K562 (cell line): ENCODE results near the gene ZMAT3. TPM values are rescaled to one million over a fixed set of nuclear protein-coding genes. Genes with fewer than 3 reads are reported as not detected.

ENCODE experiments used
- ATAC-seq: fragments of 200-7000 bp; cut with Tn5 transposase; 3 replicates; pipeline ENCODE4 v1.9.1; 2020; ENCODE audit warnings: moderate library complexity
- BruUV-seq: library from RNA; stranded (reverse); fragments of 400-500 nt; replicated peaks from 2 replicates; lab custom pipeline; 2021; lab: Mats Ljungman, UMichigan
- CTCF ChIA-PET: fragments of 300-600 bp; formaldehyde crosslinking; extraction: SDS; loops from one replicate; lab custom pipeline; 2021; ENCODE audit warnings: low intra/inter-chr PET ratio; lab: Yijun Ruan, JAX
- POLR2A ChIA-PET: fragments of 300-600, 350-650 bp; sonication (Branson Sonifier 250); formaldehyde crosslinking; extraction: SDS; loops from one replicate; lab custom pipeline; 2021; ENCODE audit warnings: antibody characterized with exemption, inconsistent platforms; lab: Yijun Ruan, JAX
- DNase-seq, 4 experiments: peaks; one replicate each; pipeline versions ENCODE4 v3.0.0 to v3.0.0-alpha.2; 2011 to 2018; ENCODE audit warnings: low spot score in 3 of 4, mixed read lengths in 3 of 4; ENCODE audit errors: extremely low read depth in 1 of 4
- FAIRE-seq: peaks from 2 replicates; lab custom pipeline; 2011; peaks lifted over from hg19 to GRCh38; lab: Jason Lieb, UNC
- H2AFZ ChIP-seq: 2 replicates; pipeline ENCODE4 v1.6.0; 2011; ENCODE audit warnings: low read depth, low read length, control low read depth, inconsistent platforms
- H3K27ac ChIP-seq: fragments of 200-600 bp; 3 replicates; pipeline ENCODE4 v1.8.0; 2011; ENCODE audit warnings: low read depth, mild to moderate bottlenecking, control low read depth, inconsistent platforms, low read length, moderate library complexity, mixed read lengths; ENCODE audit errors: extremely low read depth
- H3K27me3 ChIP-seq, 2 experiments: fragments of 300-600 bp in 1 of 2; 2 replicates in 1 of 2; 3 replicates in 1 of 2; pipeline versions ENCODE4 v1.6.0 to v1.8.0; 2011; ENCODE audit warnings: inconsistent platforms in 2 of 2, low read length in 2 of 2, mild to moderate bottlenecking in 1 of 2, mixed read lengths in 1 of 2, moderate library complexity in 1 of 2; ENCODE audit not compliant: control insufficient read depth in 2 of 2, insufficient read depth in 2 of 2
- H3K36me3 ChIP-seq: fragments of 300-600 bp; 3 replicates; pipeline ENCODE4 v1.8.0; 2011; ENCODE audit warnings: mild to moderate bottlenecking, low read length, inconsistent platforms; ENCODE audit not compliant: control insufficient read depth, insufficient read depth
- H3K4me1 ChIP-seq, 2 experiments: fragments of 200-600 bp in 1 of 2; replicated peaks in 1 of 2; 2 replicates in 1 of 2; 3 replicates in 1 of 2; pipeline versions ENCODE4 v1.5.1 to v1.8.0; 2011; ENCODE audit warnings: inconsistent platforms in 2 of 2, low read length in 2 of 2, mild to moderate bottlenecking in 1 of 2, mixed read lengths in 1 of 2, moderate library complexity in 1 of 2; ENCODE audit not compliant: control insufficient read depth in 2 of 2, insufficient read depth in 2 of 2
- H3K4me2 ChIP-seq: 2 replicates; pipeline ENCODE4 v1.6.1; 2011; ENCODE audit warnings: low read length, control low read depth, inconsistent platforms, mixed read lengths; ENCODE audit not compliant: insufficient read depth
- H3K4me3 ChIP-seq: fragments of 200-600 bp; sonication (generic), shearing (Covaris generic); 2 replicates; pipeline ENCODE4 v1.5.1; 2016; ENCODE audit warnings: control low read depth, inconsistent platforms
- H3K79me2 ChIP-seq: fragments of 200-600 bp; 3 replicates; pipeline ENCODE4 v1.8.0; 2011; ENCODE audit warnings: low read length, inconsistent platforms; ENCODE audit not compliant: control insufficient read depth, insufficient read depth
- H3K9ac ChIP-seq, 2 experiments: 2 replicates each; pipeline versions ENCODE4 v1.6.0 to v1.6.1; 2011; ENCODE audit warnings: low read depth in 2 of 2, low read length in 2 of 2, control low read depth in 1 of 2, inconsistent platforms in 1 of 2, mild to moderate bottlenecking in 1 of 2, mixed read lengths in 1 of 2; ENCODE audit not compliant: insufficient read depth in 1 of 2
- H3K9me1 ChIP-seq: one replicate; pipeline ENCODE4 v1.6.0; 2011; ENCODE audit warnings: inconsistent platforms, mild to moderate bottlenecking, low read length, moderate library complexity; ENCODE audit not compliant: control insufficient read depth, insufficient read depth
- H3K9me3 ChIP-seq: replicated peaks from 2 replicates; pipeline ENCODE4 v1.5.1; 2011; ENCODE audit warnings: low read depth, low read length, inconsistent platforms; ENCODE audit not compliant: control insufficient read depth, insufficient read depth
- H4K20me1 ChIP-seq: replicated peaks from 2 replicates; pipeline ENCODE4 v1.6.1; 2011; ENCODE audit warnings: low read length, inconsistent platforms, mixed read lengths; ENCODE audit not compliant: control insufficient read depth, insufficient read depth
- ARHGAP35 ChIP-seq: fragments of 450-650 bp; IDR thresholded peaks from 2 replicates; pipeline ENCODE4 v1.6.1; 2018; ENCODE audit not compliant: partially characterized antibody
- CC2D1A ChIP-seq: fragments of 450-650 bp; IDR thresholded peaks from 2 replicates; pipeline ENCODE4 v1.6.1; 2017; ENCODE audit warnings: mild to moderate bottlenecking
- ESRRB ChIP-seq: fragments of 250-450 bp; sonication (Bioruptor Pico); IDR thresholded peaks from 2 replicates; pipeline ENCODE4 v1.5.0; 2020; ENCODE audit warnings: mild to moderate bottlenecking, moderate library complexity, borderline replicate concordance
- GTF2A2 ChIP-seq: IDR thresholded peaks from 2 replicates; pipeline ENCODE4 v1.6.1; 2016; ENCODE audit warnings: mild to moderate bottlenecking, missing genetic modification characterization, missing compliant biosample characterization
- HEY1 ChIP-seq: fragments of 250-450 bp; sonication (Bioruptor Pico); IDR thresholded peaks from 2 replicates; pipeline ENCODE4 v1.5.0; 2020; ENCODE audit warnings: mild to moderate bottlenecking, moderate library complexity, borderline replicate concordance
- L3MBTL2 ChIP-seq: fragments of 450-650 bp; IDR thresholded peaks from 2 replicates; pipeline ENCODE4 v1.6.1; 2016; ENCODE audit warnings: mild to moderate bottlenecking, moderate library complexity
- PRMT5 ChIP-seq: sonication (generic); formaldehyde crosslinking; IDR thresholded peaks from 2 replicates; pipeline ENCODE4 v1.5.0; 2020; ENCODE audit warnings: missing genetic modification reagents
- RFX7 ChIP-seq: fragments of 250-450 bp; sonication (Bioruptor Pico); IDR thresholded peaks from 2 replicates; pipeline ENCODE4 v1.5.1; 2021; ENCODE audit warnings: mild to moderate bottlenecking
- THAP7 ChIP-seq: fragments of 250-450 bp; sonication (Bioruptor Pico); IDR thresholded peaks from 2 replicates; pipeline ENCODE4 v1.5.0; 2021
- TOE1 ChIP-seq, 2 experiments: fragments of 450-650 bp in 1 of 2; sonication (generic) in 1 of 2; formaldehyde crosslinking in 1 of 2; IDR thresholded peaks; 2 replicates each; pipeline versions ENCODE4 v1.7.1 to v1.8.0; 2016 to 2022; ENCODE audit warnings: borderline replicate concordance in 2 of 2, mild to moderate bottlenecking in 2 of 2, antibody characterized with exemption in 1 of 2, inconsistent platforms in 1 of 2, low read depth in 1 of 2, missing genetic modification reagents in 1 of 2, moderate library complexity in 1 of 2
- WHSC1 ChIP-seq: IDR thresholded peaks from one replicate; pipeline ENCODE4 v1.6.1; 2012; ENCODE audit warnings: low read length, control low read depth, inconsistent platforms
- ZNF146 ChIP-seq: IDR thresholded peaks from one replicate; pipeline ENCODE4 v1.6.1; 2018; ENCODE audit warnings: missing compliant biosample characterization; ENCODE audit not compliant: unreplicated experiment
- ZNF24 ChIP-seq: fragments of 450-650 bp; IDR thresholded peaks from 2 replicates; pipeline ENCODE4 v1.6.1; 2016
- WGBS: fragments of 100-300 bp; shearing (Covaris generic); methylation state at CpG from one replicate; pipeline ENCODE4 v1.1.6; 2016; ENCODE audit warnings: low coverage, mixed read lengths; ENCODE audit not compliant: insufficient coverage; ENCODE audit errors: missing lambda C conversion rate; 5-methylcytosine and 5-hydroxymethylcytosine counted together
- in situ Hi-C: fragments of 300-500 bp; cut with MboI; formaldehyde crosslinking; loops from 4 replicates; pipeline ENCODE4 v1.15.0; 2018; ENCODE audit warnings: inconsistent platforms, mixed read lengths
- intact Hi-C: fragments of 100-400 bp; cut with micrococcal nuclease; formaldehyde crosslinking; loops from 2 replicates; pipeline ENCODE4 v1.14.2; 2022
- polyA plus RNA-seq, 8 experiments: library from polyadenylated mRNA; depleted of rRNA in 4 of 8; stranded (reverse) in 5 of 8; unstranded in 3 of 8; fragments of >200 nt; fragmentation: Nextera tagmentation in 2 of 8; fragmentation: Illumina TruSeq in 1 of 8; extraction: Ambion mirVana in 2 of 8; extraction: Trizol in 1 of 8; gene quantifications; 2 replicates each; pipeline versions ENCODE4 v1.2.1 to v1.2.3, GENCODE V29; 2011 to 2014; ENCODE audit warnings: inconsistent platforms in 1 of 8, missing spikeins in 1 of 8
- total RNA-seq, 7 experiments: library from RNA; depleted of rRNA in 6 of 7; stranded (reverse); fragments of >200 nt in 6 of 7; fragmentation: Illumina TruSeq in 2 of 7; extraction: Trizol in 2 of 7; gene quantifications; 2 replicates each; pipeline versions ENCODE4 v1.2.1 to v1.2.3, GENCODE V29; 2011 to 2021; ENCODE audit warnings: low replicate concordance in 1 of 7
- TF ChIP-seq, protein P1 (sequence below): sonication (generic); formaldehyde crosslinking; IDR thresholded peaks from 2 replicates; pipeline ENCODE4 v1.5.0; 2020; ENCODE audit warnings: missing genetic modification reagents
- TF ChIP-seq, protein P2 (sequence below): fragments of 250-450 bp; sonication (Bioruptor Pico); IDR thresholded peaks from 2 replicates; pipeline ENCODE4 v1.5.0; 2020; ENCODE audit warnings: mild to moderate bottlenecking, borderline replicate concordance
- TF ChIP-seq, protein P3 (sequence below): fragments of 450-650 bp; IDR thresholded peaks from 2 replicates; pipeline ENCODE4 v1.6.1; 2016; ENCODE audit warnings: borderline replicate concordance

The ZMAT3 gene
- total and polyA plus RNA-seq, 9 of the 15 experiments (the other 6 are each of a cell fraction or from before 2014, with no cell fraction given): 0.87 to 5.1 (median 3.9) TPM

- TF ChIP-seq, protein P1, sequence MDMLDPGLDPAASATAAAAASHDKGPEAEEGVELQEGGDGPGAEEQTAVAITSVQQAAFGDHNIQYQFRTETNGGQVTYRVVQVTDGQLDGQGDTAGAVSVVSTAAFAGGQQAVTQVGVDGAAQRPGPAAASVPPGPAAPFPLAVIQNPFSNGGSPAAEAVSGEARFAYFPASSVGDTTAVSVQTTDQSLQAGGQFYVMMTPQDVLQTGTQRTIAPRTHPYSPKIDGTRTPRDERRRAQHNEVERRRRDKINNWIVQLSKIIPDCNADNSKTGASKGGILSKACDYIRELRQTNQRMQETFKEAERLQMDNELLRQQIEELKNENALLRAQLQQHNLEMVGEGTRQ: peak; percentile 67
- TF ChIP-seq, protein P2, sequence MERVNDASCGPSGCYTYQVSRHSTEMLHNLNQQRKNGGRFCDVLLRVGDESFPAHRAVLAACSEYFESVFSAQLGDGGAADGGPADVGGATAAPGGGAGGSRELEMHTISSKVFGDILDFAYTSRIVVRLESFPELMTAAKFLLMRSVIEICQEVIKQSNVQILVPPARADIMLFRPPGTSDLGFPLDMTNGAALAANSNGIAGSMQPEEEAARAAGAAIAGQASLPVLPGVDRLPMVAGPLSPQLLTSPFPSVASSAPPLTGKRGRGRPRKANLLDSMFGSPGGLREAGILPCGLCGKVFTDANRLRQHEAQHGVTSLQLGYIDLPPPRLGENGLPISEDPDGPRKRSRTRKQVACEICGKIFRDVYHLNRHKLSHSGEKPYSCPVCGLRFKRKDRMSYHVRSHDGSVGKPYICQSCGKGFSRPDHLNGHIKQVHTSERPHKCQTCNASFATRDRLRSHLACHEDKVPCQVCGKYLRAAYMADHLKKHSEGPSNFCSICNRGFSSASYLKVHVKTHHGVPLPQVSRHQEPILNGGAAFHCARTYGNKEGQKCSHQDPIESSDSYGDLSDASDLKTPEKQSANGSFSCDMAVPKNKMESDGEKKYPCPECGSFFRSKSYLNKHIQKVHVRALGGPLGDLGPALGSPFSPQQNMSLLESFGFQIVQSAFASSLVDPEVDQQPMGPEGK (CRISPR knock-in tag): no peak
- TF ChIP-seq CC2D1A (no peak), ESRRB (CRISPR knock-in tag) (no peak), ARHGAP35 (no peak), TOE1 (IDR thresholded peaks at IDR 0.05; ENCODE audit: borderline replicate concordance) (no peak), TOE1 (CRISPR knock-in tag; IDR thresholded peaks at IDR 0.05; ENCODE audit: borderline replicate concordance, low read depth) (no peak)
These were observed at the start of gene ZMAT3 (continued) for GRCh38 chr3:179071323-179072099.

GRCh38 chr3:179116816-179117215 lies 45.2 kb upstream of the ZMAT3 start:
- Histone ChIP-seq H3K4me2 (no peak overlapping the region), H3K9ac (no peak overlapping the region), H3K36me3 (no peaks in the 10 kb centered on the region), H3K4me1 (no peaks in the 10 kb centered on the region), H3K79me2 (no peaks in the 10 kb centered on the region), H3K27ac (no peak overlapping the region), H3K27me3 (no peaks in the 10 kb centered on the region), H4K20me1 (no peaks in the 10 kb centered on the region), H3K9me1 (no peaks in the 10 kb centered on the region), H2AFZ (no peak overlapping the region), H3K4me3 (no peak overlapping the region), H3K9me3 (no peaks in the 10 kb centered on the region)
- 15% methylated on average over 2 of the region's 2 CpGs for WGBS
- no peak for DNase-seq
- ChIA-PET CTCF (no interaction called here), POLR2A (no interaction called here)
- FAIRE-seq: no peak
- intact Hi-C loops (no loop called here), in situ Hi-C loops (no loop called here)
- BruUV-seq: no TSS peak
- no peak for ATAC-seq
- TF ChIP-seq ZNF146 (CRISPR knock-in tag) (no peak), RFX7 (no peak), ZNF24 (no peak), GTF2A2 (tag) (no peak), HEY1 (CRISPR knock-in tag) (no peak), WHSC1 (no peak), THAP7 (CRISPR knock-in tag) (no peak), L3MBTL2 (no peak), PRMT5 (CRISPR knock-in tag) (no peak)
- TF ChIP-seq, protein P3, sequence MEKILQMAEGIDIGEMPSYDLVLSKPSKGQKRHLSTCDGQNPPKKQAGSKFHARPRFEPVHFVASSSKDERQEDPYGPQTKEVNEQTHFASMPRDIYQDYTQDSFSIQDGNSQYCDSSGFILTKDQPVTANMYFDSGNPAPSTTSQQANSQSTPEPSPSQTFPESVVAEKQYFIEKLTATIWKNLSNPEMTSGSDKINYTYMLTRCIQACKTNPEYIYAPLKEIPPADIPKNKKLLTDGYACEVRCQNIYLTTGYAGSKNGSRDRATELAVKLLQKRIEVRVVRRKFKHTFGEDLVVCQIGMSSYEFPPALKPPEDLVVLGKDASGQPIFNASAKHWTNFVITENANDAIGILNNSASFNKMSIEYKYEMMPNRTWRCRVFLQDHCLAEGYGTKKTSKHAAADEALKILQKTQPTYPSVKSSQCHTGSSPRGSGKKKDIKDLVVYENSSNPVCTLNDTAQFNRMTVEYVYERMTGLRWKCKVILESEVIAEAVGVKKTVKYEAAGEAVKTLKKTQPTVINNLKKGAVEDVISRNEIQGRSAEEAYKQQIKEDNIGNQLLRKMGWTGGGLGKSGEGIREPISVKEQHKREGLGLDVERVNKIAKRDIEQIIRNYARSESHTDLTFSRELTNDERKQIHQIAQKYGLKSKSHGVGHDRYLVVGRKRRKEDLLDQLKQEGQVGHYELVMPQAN: no peak
